Adipocyte (in vitro differentiated cells): ENCODE results near the gene NFAT5.

ENCODE experiments used
- DNase-seq: peaks from one replicate; pipeline ENCODE4 v3.0.0-alpha.2; 2015; ENCODE audit warnings: low read depth
- H3K27me3 ChIP-seq: replicated peaks from 2 replicates; pipeline ENCODE4 v1.7.0; 2013; ENCODE audit warnings: mild to moderate bottlenecking, low read length, moderate library complexity; ENCODE audit not compliant: control insufficient read depth, insufficient read depth
- H3K36me3 ChIP-seq: 2 replicates; pipeline ENCODE4 v1.7.0; 2013; ENCODE audit warnings: low read length, mild to moderate bottlenecking, moderate library complexity; ENCODE audit not compliant: control insufficient read depth, insufficient read depth, severe bottlenecking
- H3K4me1 ChIP-seq: 2 replicates; pipeline ENCODE4 v1.7.0; 2013; ENCODE audit warnings: mild to moderate bottlenecking, low read length, moderate library complexity; ENCODE audit not compliant: control insufficient read depth, insufficient read depth
- H3K4me3 ChIP-seq: 2 replicates; pipeline ENCODE4 v1.7.0; 2013; ENCODE audit warnings: mild to moderate bottlenecking, low read length, moderate library complexity
- H3K9ac ChIP-seq: 2 replicates; pipeline ENCODE4 v1.7.0; 2013; ENCODE audit warnings: mild to moderate bottlenecking, low read length, moderate library complexity
- H3K9me3 ChIP-seq: 2 replicates; pipeline ENCODE4 v1.7.0; 2013; ENCODE audit warnings: mild to moderate bottlenecking, low read length, moderate library complexity; ENCODE audit not compliant: control insufficient read depth

NFAT5 gene

GRCh38 chr16:69654280-69654931 lies 88.6 kb downstream of the NFAT5 start:
- Histone ChIP-seq H3K4me3 (no peak overlapping the region), H3K9ac (no peak overlapping the region), H3K9me3 (no peaks in the 10 kb centered on the region), H3K36me3 (peaks cover 73% of the 10 kb centered on the region), H3K4me1 (peaks cover 5% of the 10 kb centered on the region), H3K27me3 (no peaks in the 10 kb centered on the region)
- no peak for DNase-seq

GRCh38 chr16:69660166-69660565 lies 94.4 kb downstream of the NFAT5 start:
- H3K36me3 ChIP-seq, result peaks cover 66% of the 10 kb centered on the region
- no peak for DNase-seq
- H3K9ac ChIP-seq, result no peak overlapping the region
- no peaks in the 10 kb centered on the region for H3K9me3 ChIP-seq
- no peaks in the 10 kb centered on the region for H3K27me3 ChIP-seq
- no peak overlapping the region for H3K4me3 ChIP-seq
- peaks cover 5% of the 10 kb centered on the region for H3K4me1 ChIP-seq

GRCh38 chr16:69662901-69663300 lies 97.1 kb downstream of the NFAT5 start:
- peaks cover 5% of the 10 kb centered on the region for H3K4me1 ChIP-seq
- DNase-seq, result no peak
- peaks cover 51% of the 10 kb centered on the region for H3K36me3 ChIP-seq
- H3K9me3 ChIP-seq, result no peaks in the 10 kb centered on the region
- no peak overlapping the region for H3K4me3 ChIP-seq
- H3K27me3 ChIP-seq, result no peaks in the 10 kb centered on the region
- no peak overlapping the region for H3K9ac ChIP-seq

- no peak overlapping the region for H3K9ac ChIP-seq
- no peak overlapping the region for H3K4me3 ChIP-seq
- no peaks in the 10 kb centered on the region for H3K4me1 ChIP-seq
- no peak for DNase-seq
- H3K36me3 ChIP-seq, result peaks cover 54% of the 10 kb centered on the region
- no peaks in the 10 kb centered on the region for H3K9me3 ChIP-seq
- no peaks in the 10 kb centered on the region for H3K27me3 ChIP-seq
Observed at GRCh38 chr16:69663846-69664245, 98.1 kb downstream of the NFAT5 start.

- H3K4me1 ChIP-seq, result peaks cover 5% of the 10 kb centered on the region
- no peak overlapping the region for H3K4me3 ChIP-seq
- no peaks in the 10 kb centered on the region for H3K9me3 ChIP-seq
- H3K27me3 ChIP-seq, result no peaks in the 10 kb centered on the region
- H3K36me3 ChIP-seq, result peaks cover 62% of the 10 kb centered on the region
- H3K9ac ChIP-seq, result no peak overlapping the region
- DNase-seq, result no peak
Observed at GRCh38 chr16:69669577-69669976, 103.8 kb downstream of the NFAT5 start.

GRCh38 chr16:69672315-69672997 lies 106.7 kb downstream of the NFAT5 start:
- peaks cover 78% of the 10 kb centered on the region for H3K36me3 ChIP-seq

GRCh38 chr16:69672998-69673713 lies 107.4 kb downstream of the NFAT5 start:
- Histone ChIP-seq H3K36me3 (peaks cover 78% of the 10 kb centered on the region), H3K4me1 (peaks cover 5% of the 10 kb centered on the region), H3K27me3 (no peaks in the 10 kb centered on the region), H3K4me3 (no peak overlapping the region), H3K9me3 (no peaks in the 10 kb centered on the region), H3K9ac (no peak overlapping the region)
- DNase-seq, result no peak

More at GRCh38 chr16:69672315-69672997, 106.7 kb downstream of the NFAT5 start:
- H3K9ac ChIP-seq, result no peak overlapping the region
- no peak for DNase-seq
- H3K9me3 ChIP-seq, result no peaks in the 10 kb centered on the region
- H3K4me3 ChIP-seq, result no peak overlapping the region
- peaks cover 5% of the 10 kb centered on the region for H3K4me1 ChIP-seq
- H3K27me3 ChIP-seq, result no peaks in the 10 kb centered on the region

- Histone ChIP-seq H3K4me3 (no peak overlapping the region), H3K9ac (no peak overlapping the region)
- DNase-seq, result peak; percentile 19
Observed at GRCh38 chr16:69680358-69680757, 114.6 kb downstream of the NFAT5 start.

GRCh38 chr16:69688589-69688988 lies 122.8 kb downstream of the NFAT5 start:
- Histone ChIP-seq H3K9me3 (no peaks in the 10 kb centered on the region), H3K4me3 (no peak overlapping the region), H3K36me3 (peaks cover 55% of the 10 kb centered on the region), H3K9ac (no peak overlapping the region), H3K4me1 (peaks cover 8% of the 10 kb centered on the region), H3K27me3 (no peaks in the 10 kb centered on the region)
- no peak for DNase-seq

More at GRCh38 chr16:69680358-69680757, 114.6 kb downstream of the NFAT5 start:
- Histone ChIP-seq H3K4me1 (no peaks in the 10 kb centered on the region), H3K27me3 (no peaks in the 10 kb centered on the region), H3K36me3 (peaks cover 71% of the 10 kb centered on the region), H3K9me3 (no peaks in the 10 kb centered on the region)

GRCh38 chr16:69691980-69692911 lies 126.5 kb downstream of the NFAT5 start:
- H3K4me1 ChIP-seq, result peaks cover 8% of the 10 kb centered on the region
- peaks cover 73% of the 10 kb centered on the region for H3K36me3 ChIP-seq

More at GRCh38 chr16:69691980-69692911, 126.5 kb downstream of the NFAT5 start:
- no peak overlapping the region for H3K9ac ChIP-seq
- peak; percentile 47 for DNase-seq
- no peaks in the 10 kb centered on the region for H3K9me3 ChIP-seq
- no peaks in the 10 kb centered on the region for H3K27me3 ChIP-seq
- H3K4me3 ChIP-seq, result no peak overlapping the region
